HL-60 (cell line): Measurements from ENCODE around the gene FFAR1.

Source experiments
- CTCF ChIP-seq: IDR thresholded peaks from one replicate; pipeline ENCODE4 v1.5.1; 2011; ENCODE audit warnings: low read length, control low read depth, inconsistent platforms; ENCODE audit not compliant: insufficient read depth
- GABPA ChIP-seq: IDR thresholded peaks from 2 replicates; pipeline ENCODE4 v1.6.1; 2012; ENCODE audit warnings: low read depth
- POLR2AphosphoS5 ChIP-seq: IDR thresholded peaks from 2 replicates; pipeline ENCODE4 v1.6.1; 2012; ENCODE audit warnings: low read depth
- REST ChIP-seq: IDR thresholded peaks from 2 replicates; pipeline ENCODE4 v1.6.1; 2012; ENCODE audit warnings: low read depth; ENCODE audit not compliant: insufficient replicate concordance

DNA sequence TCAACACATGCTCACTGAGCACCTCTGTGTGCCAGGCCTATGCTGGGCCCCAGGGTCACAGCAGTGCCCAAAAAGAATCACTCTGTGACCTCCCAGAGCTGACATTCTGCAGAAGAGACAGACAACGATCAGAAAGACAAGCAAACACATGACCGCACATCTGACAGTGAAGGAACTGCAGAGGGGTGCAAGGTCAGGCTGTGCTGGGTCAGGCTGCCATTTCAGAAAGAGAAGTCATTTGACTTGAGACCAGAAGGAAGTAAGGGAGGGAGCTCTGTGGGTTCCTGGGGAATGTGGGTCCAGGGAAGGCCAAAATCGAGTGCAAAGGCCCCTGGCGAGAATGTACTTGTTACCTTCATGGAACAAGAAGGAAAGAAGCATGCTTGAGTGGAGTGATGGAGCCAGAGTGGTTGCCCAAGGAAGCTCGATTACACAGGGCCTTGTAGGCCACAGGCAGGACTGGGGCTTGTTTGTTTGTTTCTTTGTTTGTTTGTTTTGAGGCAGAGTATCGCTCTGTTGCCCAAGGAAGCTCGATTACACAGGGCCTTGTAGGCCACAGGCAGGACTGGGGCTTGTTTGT lies 30.1 kb upstream of the FFAR1 start:
- TF ChIP-seq CTCF (no peak), POLR2AphosphoS5 (no peak), REST (no peak), GABPA (no peak)
